ENCODE results near the gene PDCD10. TPM values are rescaled to one million over a fixed set of nuclear protein-coding genes. Genes with fewer than 3 reads are reported as not detected.

PDCD10 gene
- total RNA-seq, 6 donors from 2014 or later = 38.8 to 115 (median 55.9) TPM

DNA sequence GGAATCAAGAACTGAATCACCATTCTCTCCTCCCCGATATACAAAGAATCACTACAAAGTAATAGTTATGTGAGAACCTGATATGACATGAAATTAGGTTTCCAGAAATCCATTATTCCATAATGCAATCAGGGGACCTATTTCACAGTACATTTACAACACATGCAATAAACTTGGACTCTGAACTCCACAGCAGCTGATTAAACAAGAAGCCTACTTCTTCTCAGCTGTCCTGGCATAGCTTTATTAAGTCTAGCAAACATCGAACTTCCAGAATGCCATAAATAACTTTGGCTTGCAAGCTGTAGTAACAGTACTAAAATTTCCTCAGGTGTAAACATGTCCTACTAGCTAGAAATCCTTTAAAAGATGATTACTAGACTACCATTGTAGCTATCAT is 17.8 kb downstream of the PDCD10 start:
- Histone ChIP-seq H3K27me3 (no peaks in the 10 kb centered on the region), H3K4me3 (no peak overlapping the region), H3K36me3 (peaks cover 5 to 36% (median 10%) of the 10 kb centered on the region in 4 donors), H3K9me3 (no peaks in the 10 kb centered on the region), H3K4me1 (peaks cover 0 to under 1% (median 0%) of the 10 kb centered on the region in 4 donors), H3K27ac (no peak overlapping the region)
- 83 to 92% methylated on average over 2 of the region's 2 CpGs for WGBS, 2 donors
- DNase-seq (no peak), ATAC-seq (ENCODE audit: low FRiP score in 2 of 2) (no peak)
- TF ChIP-seq POLR2AphosphoS5 (IDR thresholded peaks at IDR 0.05) = no peak
- TF ChIP-seq, protein P1, sequence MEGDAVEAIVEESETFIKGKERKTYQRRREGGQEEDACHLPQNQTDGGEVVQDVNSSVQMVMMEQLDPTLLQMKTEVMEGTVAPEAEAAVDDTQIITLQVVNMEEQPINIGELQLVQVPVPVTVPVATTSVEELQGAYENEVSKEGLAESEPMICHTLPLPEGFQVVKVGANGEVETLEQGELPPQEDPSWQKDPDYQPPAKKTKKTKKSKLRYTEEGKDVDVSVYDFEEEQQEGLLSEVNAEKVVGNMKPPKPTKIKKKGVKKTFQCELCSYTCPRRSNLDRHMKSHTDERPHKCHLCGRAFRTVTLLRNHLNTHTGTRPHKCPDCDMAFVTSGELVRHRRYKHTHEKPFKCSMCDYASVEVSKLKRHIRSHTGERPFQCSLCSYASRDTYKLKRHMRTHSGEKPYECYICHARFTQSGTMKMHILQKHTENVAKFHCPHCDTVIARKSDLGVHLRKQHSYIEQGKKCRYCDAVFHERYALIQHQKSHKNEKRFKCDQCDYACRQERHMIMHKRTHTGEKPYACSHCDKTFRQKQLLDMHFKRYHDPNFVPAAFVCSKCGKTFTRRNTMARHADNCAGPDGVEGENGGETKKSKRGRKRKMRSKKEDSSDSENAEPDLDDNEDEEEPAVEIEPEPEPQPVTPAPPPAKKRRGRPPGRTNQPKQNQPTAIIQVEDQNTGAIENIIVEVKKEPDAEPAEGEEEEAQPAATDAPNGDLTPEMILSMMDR (IDR thresholded peaks at IDR 0.05) = no peak
- TF ChIP-seq EP300 (IDR thresholded peaks at IDR 0.05) = no peak
- no peak for TF ChIP-seq POLR2A (IDR thresholded peaks at IDR 0.05)

DNA sequence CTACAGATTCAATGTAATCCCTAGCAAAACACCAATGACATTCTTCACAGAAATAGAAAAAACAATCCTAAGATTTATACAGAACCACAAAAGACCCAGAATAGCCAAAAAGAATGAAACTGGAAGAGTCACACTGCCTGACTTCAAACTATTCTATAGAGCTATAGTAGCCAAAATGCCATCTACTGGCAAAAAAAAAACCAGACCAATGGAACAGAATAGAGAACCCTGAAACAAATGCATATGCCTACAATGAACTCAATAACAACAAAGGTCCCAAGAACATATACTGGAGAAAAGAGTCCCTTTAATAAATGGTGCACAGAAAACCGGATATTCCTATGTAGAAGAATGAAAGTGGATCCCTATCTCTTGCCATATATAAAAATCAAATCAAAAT is 19.8 kb downstream of the PDCD10 start:
- Histone ChIP-seq H3K36me3 (peaks cover 6 to 43% (median 14%) of the 10 kb centered on the region in 4 donors), H3K4me1 (no peaks in the 10 kb centered on the region), H3K27me3 (no peaks in the 10 kb centered on the region), H3K9me3 (no peaks in the 10 kb centered on the region), H3K4me3 (no peak overlapping the region), H3K27ac (no peak overlapping the region)
- TF ChIP-seq, protein P1 (IDR thresholded peaks at IDR 0.05) = no peak
- TF ChIP-seq POLR2AphosphoS5 (IDR thresholded peaks at IDR 0.05) = no peak
- no peak for TF ChIP-seq EP300 (IDR thresholded peaks at IDR 0.05)
- TF ChIP-seq POLR2A (IDR thresholded peaks at IDR 0.05) = no peak
- 95 to 100% methylated on average over 1 of the region's 1 CpG for WGBS, 2 donors
- no peak for DNase-seq
- no peak for ATAC-seq (ENCODE audit: low FRiP score in 2 of 2)

- WGBS, 2 donors = 96 to 100% methylated on average over 3 of the region's 3 CpGs
- H3K4me1 ChIP-seq = no peaks in the 10 kb centered on the region
- TF ChIP-seq, protein P1 (IDR thresholded peaks at IDR 0.05) = no peak
- TF ChIP-seq POLR2AphosphoS5 (IDR thresholded peaks at IDR 0.05) (no peak), EP300 (IDR thresholded peaks at IDR 0.05) (no peak), POLR2A (IDR thresholded peaks at IDR 0.05) (no peak)
Measured at GRCh38 chr3:167712445-167712844, 22.2 kb downstream of the PDCD10 start.

DNA sequence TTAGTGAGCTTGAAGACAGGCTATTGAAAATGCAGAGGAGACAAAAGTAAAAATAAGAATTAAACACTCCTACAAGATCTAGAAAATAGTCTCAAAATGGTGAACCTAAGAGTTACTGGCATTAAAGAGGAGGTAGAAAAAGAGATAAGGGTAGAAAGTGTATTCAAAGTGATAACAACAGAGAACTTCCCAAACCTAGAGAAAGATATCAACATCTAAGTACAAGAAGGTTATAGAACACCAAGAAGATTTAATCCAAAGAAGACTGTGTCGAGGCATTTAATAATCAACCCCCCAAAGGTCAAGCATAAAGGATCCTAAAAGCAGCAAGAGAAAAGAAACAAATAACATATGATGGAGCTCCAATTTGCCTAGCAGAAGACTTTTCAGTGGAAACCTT is 23.3 kb downstream of the PDCD10 start:
- WGBS, 2 donors = 90 to 93% methylated on average over 1 of the region's 1 CpG
- Histone ChIP-seq H3K27me3 (no peaks in the 10 kb centered on the region), H3K4me3 (no peak overlapping the region), H3K36me3 (peaks cover 3 to 44% (median 10%) of the 10 kb centered on the region in 4 donors), H3K4me1 (no peaks in the 10 kb centered on the region), H3K27ac (no peak overlapping the region), H3K9me3 (no peaks in the 10 kb centered on the region)
- TF ChIP-seq POLR2A (IDR thresholded peaks at IDR 0.05) (no peak), EP300 (IDR thresholded peaks at IDR 0.05) (no peak), POLR2AphosphoS5 (IDR thresholded peaks at IDR 0.05) (no peak)
- TF ChIP-seq, protein P1 (IDR thresholded peaks at IDR 0.05) = no peak
- ATAC-seq (ENCODE audit: low FRiP score in 2 of 2) (no peak), DNase-seq (no peak)

More at GRCh38 chr3:167712445-167712844, 22.2 kb downstream of the PDCD10 start:
- Histone ChIP-seq H3K9me3 (no peaks in the 10 kb centered on the region), H3K27me3 (no peaks in the 10 kb centered on the region), H3K27ac (no peak overlapping the region), H3K36me3 (peaks cover 3 to 43% (median 10%) of the 10 kb centered on the region in 4 donors), H3K4me3 (no peak overlapping the region)
- DNase-seq (no peak), ATAC-seq (ENCODE audit: low FRiP score in 2 of 2) (no peak)

DNA sequence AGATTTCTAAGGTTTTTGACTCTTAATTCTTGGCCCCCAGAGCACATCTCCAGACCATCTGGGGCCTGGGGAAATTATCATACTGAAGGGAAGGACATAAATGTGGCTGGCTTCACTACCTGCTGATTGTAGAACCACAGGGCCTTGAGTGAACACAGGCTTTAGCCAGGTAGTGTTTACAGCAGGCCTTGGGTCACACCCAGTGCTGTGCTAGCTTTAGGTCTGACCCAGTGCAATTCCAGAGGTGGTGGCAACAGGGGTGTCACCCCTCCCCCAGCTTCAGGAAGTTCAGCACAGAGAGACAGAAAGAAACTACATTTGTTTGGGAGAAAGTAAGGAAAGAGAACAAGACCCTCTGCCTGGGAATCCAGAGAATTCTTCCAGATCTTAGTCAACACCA is 24.1 kb downstream of the PDCD10 start:
- DNase-seq (no peak), ATAC-seq (ENCODE audit: low FRiP score in 2 of 2) (no peak)
- Histone ChIP-seq H3K4me1 (no peaks in the 10 kb centered on the region), H3K27ac (no peak overlapping the region), H3K27me3 (no peaks in the 10 kb centered on the region), H3K4me3 (no peak overlapping the region), H3K36me3 (peaks cover 3 to 40% (median 10%) of the 10 kb centered on the region in 4 donors), H3K9me3 (no peaks in the 10 kb centered on the region)
- TF ChIP-seq POLR2AphosphoS5 (IDR thresholded peaks at IDR 0.05) (no peak), EP300 (IDR thresholded peaks at IDR 0.05) (no peak), POLR2A (IDR thresholded peaks at IDR 0.05) (no peak)
- TF ChIP-seq, protein P1 (IDR thresholded peaks at IDR 0.05) = no peak
